Activated CD4-positive, CD25-positive, alpha-beta regulatory T cell treated with anti-CD3 and anti-CD28 coated beads, Interleukin-2, amount 50 U/mL, for 72 hours (primary cell): ENCODE results near the gene VWA5B1.
A peak's percentile ranks its signal among the peaks of the same experiment; 100 is the strongest.
"Not testable (repeated sequence)": the region's sequence is repeated elsewhere in the genome, so short reads cannot be mapped to it uniquely, and the experiment has no call there.

ENCODE experiments used
- DNase-seq: peaks from one replicate; pipeline ENCODE4 v3.0.0; 2021

Gene VWA5B1

DNA sequence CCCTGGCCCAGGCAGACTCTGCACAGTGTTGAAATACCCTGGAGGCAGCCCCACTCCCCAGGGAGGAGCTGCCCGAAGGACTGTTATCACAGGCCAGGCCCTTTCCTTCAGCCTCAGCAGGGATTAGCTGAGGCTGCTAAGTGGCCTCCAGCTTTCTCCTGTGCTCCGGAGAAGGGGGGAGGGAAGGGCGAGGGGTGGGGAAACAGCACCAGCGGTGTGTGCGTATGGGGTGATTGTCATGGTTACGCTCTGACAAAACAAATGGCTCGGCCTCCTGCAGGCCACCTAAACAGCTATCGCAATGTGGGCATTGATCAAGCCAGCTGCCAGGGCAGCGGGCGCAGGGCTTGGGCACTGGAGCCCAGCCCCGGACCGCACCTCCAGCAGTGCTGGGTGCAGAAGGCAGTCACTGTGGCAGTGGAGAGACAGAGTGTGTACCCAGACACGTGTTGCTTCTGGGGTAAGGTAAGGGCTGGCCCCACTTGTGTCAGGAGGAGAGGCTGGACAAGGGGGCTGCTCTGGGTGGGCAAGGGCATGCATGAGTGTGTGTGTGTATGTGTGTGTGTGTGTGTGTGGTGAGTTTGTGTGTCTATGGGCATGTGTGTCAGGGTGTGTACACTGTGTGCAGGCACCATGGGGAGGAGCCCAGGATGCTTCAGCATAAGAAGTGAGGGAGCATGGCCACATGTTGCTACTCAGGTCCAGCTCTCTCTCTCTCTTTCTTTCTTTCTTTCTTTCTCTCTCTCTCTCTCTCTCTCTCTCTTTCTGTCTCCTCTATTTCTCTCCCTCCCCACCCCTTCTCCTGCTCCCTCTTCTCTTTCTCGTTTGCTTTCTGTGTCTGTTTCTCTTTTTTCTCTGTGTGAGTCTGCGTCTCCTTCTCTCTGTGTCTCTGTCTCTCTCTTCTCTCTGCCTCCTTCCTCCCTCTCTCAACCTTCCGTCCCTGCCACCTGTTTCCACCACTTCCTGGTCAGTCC is at the start of gene VWA5B1:
VWA5B1 (plus strand) TSS at position 252 of the 974 bp plus-strand sequence. CDS start 19,727 bp downstream, outside the sequence.
- no peak for DNase-seq

DNA sequence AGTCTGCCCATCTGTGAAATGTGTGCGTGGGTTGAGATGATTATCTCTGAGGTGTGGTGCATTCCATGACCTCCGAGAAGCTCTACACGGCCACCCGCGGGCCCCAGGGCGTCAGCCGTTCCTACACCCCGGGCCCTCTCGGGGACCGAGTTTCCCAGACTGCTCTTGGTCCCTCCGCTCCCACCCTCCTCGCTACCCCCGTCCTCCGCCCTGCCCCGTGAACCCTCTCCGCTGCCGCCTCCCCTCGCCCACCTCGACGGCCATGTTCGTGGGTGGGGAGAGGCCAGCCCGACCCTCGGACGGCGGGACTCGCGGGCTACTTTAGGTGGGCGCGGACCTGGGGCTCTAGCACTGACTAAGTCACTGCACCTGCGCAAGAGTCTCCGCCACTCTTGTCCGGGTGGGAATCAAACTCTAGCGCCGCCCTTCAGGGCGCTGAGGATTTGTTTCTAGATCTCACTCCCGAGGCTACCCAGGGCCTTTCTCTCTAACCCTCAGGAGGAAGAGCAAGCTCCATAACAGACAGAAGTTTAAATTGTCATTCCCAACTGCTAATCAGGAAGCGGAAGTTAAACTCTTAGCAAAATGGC is 47.7 kb upstream of the VWA5B1 start:
- no peak for DNase-seq

GRCh38 chr1:20248971-20249612 is 41.6 kb upstream of the VWA5B1 start:
- DNase-seq = peak; percentile 35

DNA sequence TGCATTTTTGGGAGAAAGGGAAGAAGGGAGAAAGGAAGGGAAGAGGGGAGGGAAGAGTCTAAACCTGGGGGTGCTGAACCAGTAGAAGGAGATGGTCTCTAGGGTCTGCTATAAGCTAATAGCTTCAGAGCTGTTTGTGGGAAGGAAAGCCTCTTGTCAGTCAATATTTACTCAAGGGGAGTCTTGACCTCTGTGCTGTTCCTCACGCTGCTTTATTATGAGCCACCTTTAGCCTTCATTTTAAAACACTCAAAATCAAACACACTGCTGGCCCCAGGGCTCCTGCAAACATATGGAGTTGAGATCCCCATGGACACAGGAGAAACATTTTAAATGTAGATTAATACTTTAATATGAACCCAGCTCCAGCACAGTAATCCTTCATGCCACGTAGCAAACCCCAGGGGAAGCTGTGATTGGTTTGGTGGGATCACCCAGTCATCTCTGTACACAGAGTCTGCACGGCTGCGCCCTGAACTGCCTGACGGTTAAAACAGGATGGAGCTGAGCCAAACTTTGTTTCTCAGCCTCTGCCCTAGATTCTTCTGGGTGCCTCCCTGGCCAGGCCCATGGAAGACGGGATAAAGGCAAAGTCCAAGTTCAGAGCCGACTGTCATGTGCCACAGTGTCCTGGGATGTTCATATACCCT is 40.2 kb upstream of the VWA5B1 start:
- DNase-seq = no peak

DNA sequence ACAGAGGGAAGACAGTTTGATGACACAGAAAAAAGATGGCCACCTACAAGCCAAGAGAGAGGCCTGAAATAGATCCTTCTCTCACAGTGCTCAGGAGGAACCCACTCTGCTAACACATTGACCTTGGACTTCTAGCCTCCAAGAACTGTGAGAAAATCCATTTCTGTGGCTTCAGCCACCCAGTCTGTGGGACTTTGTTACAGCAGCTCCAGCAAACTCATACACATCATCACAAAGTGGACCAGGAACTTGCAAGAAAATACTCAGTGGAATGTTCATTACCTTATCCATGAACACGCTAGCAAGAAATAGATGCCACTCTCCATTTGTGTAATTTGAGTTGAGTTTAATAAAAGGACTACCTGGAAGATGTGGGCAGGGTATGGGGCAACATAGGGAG is 38.1 kb upstream of the VWA5B1 start:
- DNase-seq = no peak

DNA sequence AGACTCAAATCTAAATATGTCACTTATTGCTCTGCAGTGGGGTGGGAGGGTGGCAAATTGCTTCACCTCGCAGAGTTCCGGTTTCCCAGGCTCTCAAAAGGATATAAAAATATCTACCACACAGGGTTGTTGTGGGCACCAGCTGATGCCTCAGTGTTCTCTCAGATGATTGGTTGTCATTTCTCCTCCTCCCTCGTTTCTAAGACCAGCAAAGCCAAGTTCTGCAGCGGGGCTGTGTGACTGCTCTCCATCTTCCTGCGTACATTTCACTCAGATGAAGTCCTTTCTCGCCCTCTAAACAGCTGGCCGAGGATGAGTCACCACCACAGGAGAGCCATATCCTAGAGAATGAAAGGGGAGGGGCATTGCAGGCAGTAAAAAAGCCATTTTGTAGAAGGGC is 35.0 kb upstream of the VWA5B1 start:
- no peak for DNase-seq

DNA sequence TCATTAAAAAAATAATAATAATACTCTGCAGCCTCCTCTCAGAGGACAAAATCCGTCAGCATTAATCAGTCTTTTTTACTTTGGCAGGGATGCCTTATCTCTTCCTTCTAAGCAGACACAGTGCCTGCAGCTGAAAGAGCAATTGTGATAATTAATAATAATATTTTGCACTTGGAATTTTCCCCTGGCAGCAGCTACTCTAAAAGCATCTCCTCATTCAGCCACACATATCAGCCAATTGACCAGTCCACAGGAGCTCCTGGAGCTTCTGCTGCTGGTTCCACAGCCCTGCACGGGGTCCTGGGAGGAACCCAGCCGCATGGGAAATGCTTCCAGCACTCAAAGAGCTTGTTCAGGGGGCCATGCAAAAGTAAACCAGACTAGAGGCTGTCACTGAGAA is 31.0 kb upstream of the VWA5B1 start:
- no peak for DNase-seq

- DNase-seq = no peak
Observed at GRCh38 chr1:20261095-20261494, 29.6 kb upstream of the VWA5B1 start.

DNA sequence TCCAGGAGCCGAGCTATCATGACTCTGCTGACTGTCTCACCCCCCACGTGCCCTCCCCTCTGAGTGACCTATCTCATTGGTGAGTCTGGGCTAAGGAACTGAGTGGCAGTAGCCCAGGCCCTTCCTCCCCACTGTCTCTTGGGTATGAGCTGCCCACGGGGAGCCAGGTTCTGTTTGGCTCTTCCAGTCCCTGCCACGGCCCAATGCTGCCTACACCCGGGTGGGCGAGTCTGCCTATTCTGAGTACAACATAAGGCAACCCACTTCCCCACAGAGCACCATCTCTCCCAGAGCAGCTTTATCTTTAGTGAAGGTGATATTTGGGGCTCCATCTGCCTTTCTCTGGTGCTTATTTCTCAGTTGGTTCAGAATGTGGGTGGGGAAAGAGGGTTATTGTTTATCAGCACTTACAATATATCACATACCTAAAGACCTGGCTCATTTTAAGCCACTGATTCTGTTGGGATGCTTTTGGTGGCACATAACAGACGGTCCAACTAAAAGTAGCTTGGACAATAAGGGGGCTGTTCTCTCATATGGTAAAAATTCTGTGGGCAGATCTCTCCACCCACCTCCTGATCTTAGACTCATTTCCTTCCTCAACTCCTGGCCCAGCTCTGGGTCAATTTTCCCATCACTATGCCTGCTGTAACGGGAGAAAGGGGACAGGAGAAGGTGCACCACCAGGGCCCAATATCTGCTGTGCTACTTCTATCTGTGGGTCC is 27.7 kb upstream of the VWA5B1 start:
- DNase-seq = no peak

DNA sequence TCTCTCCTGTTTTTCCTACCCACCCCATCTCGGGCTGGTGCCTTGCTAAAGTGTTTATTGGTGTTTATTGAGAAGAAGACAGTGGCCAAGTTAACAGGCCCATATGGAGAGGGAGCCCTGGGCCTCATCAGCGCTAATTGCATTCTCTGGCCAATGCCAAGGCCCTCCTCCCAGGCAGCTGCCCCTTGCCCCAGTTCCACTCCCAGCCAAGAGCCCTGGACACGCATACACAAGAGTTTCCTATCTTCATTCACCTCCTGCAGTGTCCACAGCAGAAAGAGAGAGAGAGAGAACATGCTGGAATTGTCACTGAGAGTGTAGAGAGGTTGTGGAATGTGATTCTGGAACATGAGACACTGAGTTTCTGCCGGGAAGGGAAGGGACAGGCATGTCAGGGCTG is 25.4 kb upstream of the VWA5B1 start:
- no peak for DNase-seq

DNA sequence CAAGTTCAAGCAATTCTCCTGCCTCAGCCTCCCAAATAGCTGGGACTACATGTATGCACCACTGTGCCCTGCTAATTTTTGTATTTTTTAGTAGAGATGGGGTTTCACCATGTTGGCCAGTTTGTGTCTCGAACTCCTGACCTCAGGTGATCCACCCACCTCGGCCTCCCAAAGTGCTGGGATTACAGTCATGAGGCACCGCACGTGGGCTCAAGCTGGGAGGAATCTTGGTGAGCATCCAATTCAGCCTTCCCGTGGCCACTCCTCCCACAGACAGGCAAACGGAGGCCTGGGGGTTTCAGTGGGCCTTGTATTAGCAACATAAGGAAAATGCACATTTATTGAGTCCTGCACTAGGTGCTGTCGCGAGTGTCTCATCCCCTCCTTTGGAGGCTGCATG is 24.5 kb upstream of the VWA5B1 start:
- DNase-seq = no peak

DNA sequence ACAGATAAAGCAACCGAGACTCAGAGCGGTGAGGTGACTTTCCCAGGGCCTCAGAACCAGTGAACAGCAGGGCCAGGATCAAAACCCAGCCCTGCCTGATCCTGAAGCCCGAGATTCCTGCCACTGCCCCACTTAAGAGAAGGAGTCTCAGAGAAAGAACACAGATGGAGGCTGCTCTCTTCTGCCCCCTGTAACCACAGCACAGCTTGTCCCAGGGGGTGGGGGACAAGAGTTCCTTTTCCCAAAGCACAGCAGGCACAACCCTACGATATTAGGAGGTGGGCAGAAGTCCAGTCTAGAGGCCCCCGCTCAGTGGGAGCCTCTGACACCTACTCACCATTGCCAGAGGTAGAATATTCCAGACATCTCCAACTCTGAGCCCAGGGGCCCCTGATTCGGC is 24.0 kb upstream of the VWA5B1 start:
- DNase-seq = no peak

DNA sequence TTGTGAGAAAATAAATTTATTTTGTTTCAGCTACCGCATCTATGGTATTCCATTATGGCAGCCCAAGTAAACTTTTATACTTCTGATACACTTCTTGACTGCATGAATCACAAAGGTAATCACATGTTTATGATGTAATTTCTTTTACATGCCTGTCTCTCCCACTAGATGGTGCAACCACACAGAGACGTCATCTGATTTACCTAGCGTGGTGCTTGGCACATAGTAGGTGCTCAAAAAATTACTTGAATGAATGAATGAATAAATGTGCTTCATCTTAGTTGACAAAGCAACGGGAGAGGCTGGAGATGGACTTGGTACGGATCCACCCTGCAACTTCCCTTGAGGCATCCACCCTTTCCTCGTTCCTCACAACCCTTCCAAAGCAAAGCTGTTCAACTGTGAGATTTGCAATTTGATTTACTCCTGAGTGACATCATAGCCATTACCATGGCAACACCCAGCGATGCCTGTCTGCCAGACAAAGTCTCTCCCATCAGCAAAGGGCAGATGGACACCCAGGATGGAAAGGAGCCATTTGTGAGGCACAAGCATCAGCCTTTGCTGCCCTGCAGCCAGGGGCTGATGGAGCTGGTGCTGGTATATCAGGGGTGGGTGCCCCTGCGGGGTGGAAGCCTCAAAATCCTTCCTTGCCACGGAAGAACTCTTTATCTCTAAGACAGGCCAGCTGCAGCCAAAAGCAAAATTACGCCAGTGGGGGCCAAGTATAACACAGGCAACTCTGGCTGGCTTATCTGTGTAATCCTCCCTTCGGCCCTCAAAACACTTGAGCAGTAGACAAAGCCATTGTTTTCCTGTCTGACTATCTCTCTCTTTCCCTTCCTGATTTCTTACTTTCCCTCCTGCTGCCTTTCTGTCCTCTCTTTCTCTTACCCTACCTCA is 18.9 kb upstream of the VWA5B1 start:
- DNase-seq = no peak

GRCh38 chr1:20273716-20274115 is 17.0 kb upstream of the VWA5B1 start:
- DNase-seq = not testable (repeated sequence)

DNA sequence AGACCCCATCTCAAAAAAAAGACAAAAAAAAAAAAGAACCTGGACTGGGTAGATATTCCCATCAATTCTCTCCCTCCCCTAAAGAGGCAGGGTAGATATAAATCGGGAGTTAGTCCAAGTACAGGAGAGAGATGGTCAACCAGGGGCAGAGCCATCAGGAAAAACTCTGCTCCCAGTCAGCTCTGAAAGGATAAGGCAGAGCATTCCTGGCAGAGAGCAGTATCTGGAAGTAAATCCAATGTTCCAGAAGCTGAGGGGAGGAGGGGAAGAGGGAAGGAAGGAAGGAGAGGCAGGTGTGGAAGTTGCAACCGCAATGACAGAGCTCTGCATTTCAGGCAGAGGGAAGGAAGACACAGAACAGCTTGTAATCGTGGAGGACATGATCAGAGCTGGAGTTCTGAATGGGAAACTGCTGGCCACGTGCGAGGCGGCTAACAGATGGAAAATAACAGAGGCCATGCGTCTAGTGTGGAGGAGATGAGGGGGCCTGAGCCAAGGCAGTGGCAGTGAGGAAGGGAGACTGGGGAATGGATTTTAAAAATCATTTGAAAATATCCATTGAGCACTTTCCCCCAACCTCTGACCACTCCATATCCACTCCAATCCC is 15.3 kb upstream of the VWA5B1 start:
- DNase-seq = no peak

- DNase-seq = no peak
Observed at GRCh38 chr1:20276485-20277159, 14.1 kb upstream of the VWA5B1 start.

GRCh38 chr1:20278692-20279130 is 12.0 kb upstream of the VWA5B1 start:
- DNase-seq = no peak

- no peak for DNase-seq
Observed at GRCh38 chr1:20279509-20279908, 11.2 kb upstream of the VWA5B1 start.

DNA sequence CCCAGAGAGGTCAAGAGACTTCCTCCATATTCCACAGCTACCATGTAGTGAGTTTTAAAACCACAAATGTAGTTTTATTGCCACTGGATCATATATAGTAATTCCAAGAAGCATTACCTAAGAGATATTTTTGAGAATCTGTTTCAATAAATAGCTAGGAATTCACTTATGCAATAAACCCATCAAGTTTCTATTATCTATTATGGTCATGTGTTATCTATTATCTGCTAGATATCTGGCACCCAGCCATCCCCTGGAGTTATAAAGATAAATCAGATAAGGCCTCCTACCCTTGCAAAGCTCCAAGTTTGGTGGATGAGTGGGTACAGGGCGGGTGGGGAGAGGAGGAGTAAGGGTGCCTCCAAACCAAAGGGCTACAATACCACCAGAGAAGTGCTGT is 10.3 kb upstream of the VWA5B1 start:
- DNase-seq = no peak

DNA sequence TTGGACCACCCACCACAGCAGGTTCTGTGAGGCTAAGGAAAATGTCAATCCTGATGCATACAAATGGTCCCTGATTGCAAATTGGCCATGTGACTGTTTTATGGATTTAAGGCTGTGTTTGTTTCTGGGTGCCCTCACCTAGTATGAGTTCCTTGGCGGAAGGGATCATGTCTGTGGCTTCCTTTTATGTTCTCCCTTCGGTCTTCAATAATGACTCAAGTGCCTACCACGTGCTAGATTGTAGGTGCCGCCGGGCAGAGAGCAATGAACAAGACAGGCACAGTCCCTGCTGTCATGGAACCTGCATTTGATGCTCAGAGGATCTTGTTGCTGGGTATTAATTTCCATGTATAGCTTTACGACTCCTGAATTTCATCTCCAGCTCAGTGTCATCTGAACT is 9.8 kb upstream of the VWA5B1 start:
- DNase-seq = no peak
